LNCaP clone FGC (cell line): Measurements from ENCODE around the gene C1QTNF5.

Experiments
- DNase-seq: peaks from one replicate; pipeline ENCODE4 v3.0.0-alpha.2; 2011; ENCODE audit warnings: low read depth
- H3K4me3 ChIP-seq: 2 replicates; pipeline ENCODE4 v1.5.1; 2011; ENCODE audit warnings: mild to moderate bottlenecking, low read depth, low read length, control low read depth
- CTCF ChIP-seq: IDR thresholded peaks from 2 replicates; pipeline ENCODE4 v1.5.1; 2012; ENCODE audit warnings: mild to moderate bottlenecking; ENCODE audit not compliant: control insufficient read depth, insufficient read depth; ENCODE audit errors: extremely low read depth

The C1QTNF5 gene

GRCh38 chr11:119367661-119368120, 27.0 kb upstream of the C1QTNF5 start:
- no peak overlapping the region for H3K4me3 ChIP-seq
- no peak for TF ChIP-seq CTCF
- DNase-seq = no peak

- H3K4me3 ChIP-seq = no peak overlapping the region
- no peak for TF ChIP-seq CTCF
- no peak for DNase-seq
These were observed 26.3 kb upstream of the C1QTNF5 start for GRCh38 chr11:119366690-119367620.

GRCh38 chr11:119365071-119365591, 24.4 kb upstream of the C1QTNF5 start:
- H3K4me3 ChIP-seq = no peak overlapping the region
- DNase-seq = no peak
- TF ChIP-seq CTCF = no peak

GRCh38 chr11:119363851-119364590, 23.3 kb upstream of the C1QTNF5 start:
- TF ChIP-seq CTCF = no peak
- H3K4me3 ChIP-seq = peak overlapping the region; percentile 46
- no peak for DNase-seq

- no peak for DNase-seq
- no peak for TF ChIP-seq CTCF
- peak overlapping the region; percentile 46 for H3K4me3 ChIP-seq
These were observed 22.6 kb upstream of the C1QTNF5 start for GRCh38 chr11:119363081-119363850.

GRCh38 chr11:119362741-119363080, 22.0 kb upstream of the C1QTNF5 start:
- no peak for TF ChIP-seq CTCF
- no peak for DNase-seq
- H3K4me3 ChIP-seq = no peak overlapping the region
